Measurements from ENCODE around the gene TRIM56.
"Not testable (repeated sequence)": the region's sequence is repeated elsewhere in the genome, so short reads cannot be mapped to it uniquely, and the experiment has no call there.

TRIM56 gene

GRCh38 chr7:101096957-101097347 is 11.7 kb downstream of the TRIM56 start:
- ATAC-seq (ENCODE audit: low read depth), result no peak
- Mint-ChIP-seq H3K27me3 (peaks cover 4% of the 10 kb centered on the region), H3K27ac (no peak overlapping the region), H3K4me1 (peaks cover 13% of the 10 kb centered on the region), H3K4me3 (no peak overlapping the region), H3K36me3 (peaks cover 4% of the 10 kb centered on the region), H3K9me3 (no peaks in the 10 kb centered on the region)
- DNase-seq (ENCODE audit: low spot score in 2 of 2), result no peak

DNA sequence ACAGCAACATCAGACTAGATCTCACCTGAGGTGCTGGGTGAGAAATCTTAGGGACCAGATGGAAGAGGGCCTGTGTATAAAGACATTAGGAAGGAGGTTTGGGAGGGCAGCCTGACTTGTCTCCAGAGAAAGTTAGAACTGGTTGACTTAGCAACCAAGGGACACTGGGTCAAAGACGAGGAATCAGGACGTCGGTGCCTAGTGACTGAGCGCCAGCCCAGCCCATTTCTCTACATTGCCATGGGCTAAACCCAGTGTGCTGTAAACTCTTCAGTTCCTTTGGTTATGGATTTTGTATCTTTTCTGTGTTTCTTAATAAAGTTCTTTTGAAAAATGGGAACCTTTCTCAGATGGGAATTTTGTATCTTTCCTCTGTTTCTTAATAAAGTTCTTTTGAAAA is 12.3 kb downstream of the TRIM56 start:
- Mint-ChIP-seq H3K27ac (no peak overlapping the region), H3K4me3 (no peak overlapping the region), H3K27me3 (peaks cover 4% of the 10 kb centered on the region), H3K4me1 (peaks cover 13% of the 10 kb centered on the region), H3K36me3 (peaks cover 4% of the 10 kb centered on the region), H3K9me3 (no peaks in the 10 kb centered on the region)
- ATAC-seq (ENCODE audit: low read depth) (no peak), DNase-seq (ENCODE audit: low spot score in 2 of 2) (no peak)

GRCh38 chr7:101099969-101100781 is 14.9 kb downstream of the TRIM56 start:
- peaks cover 10% of the 10 kb centered on the region for H3K4me1 Mint-ChIP-seq
- DNase-seq (ENCODE audit: low spot score in 2 of 2) (no peak), ATAC-seq (ENCODE audit: low read depth) (no peak)
- no peaks in the 10 kb centered on the region for H3K9me3 Mint-ChIP-seq
- H3K27me3 Mint-ChIP-seq, result peaks cover 14% of the 10 kb centered on the region
- no peaks in the 10 kb centered on the region for H3K36me3 Mint-ChIP-seq
- no peak overlapping the region for H3K27ac Mint-ChIP-seq
- no peak overlapping the region for H3K4me3 Mint-ChIP-seq

GRCh38 chr7:101100858-101101847 is 15.9 kb downstream of the TRIM56 start:
- Mint-ChIP-seq H3K27ac (no peak overlapping the region), H3K36me3 (no peaks in the 10 kb centered on the region), H3K27me3 (peaks cover 14% of the 10 kb centered on the region), H3K4me3 (no peak overlapping the region), H3K9me3 (no peaks in the 10 kb centered on the region), H3K4me1 (peaks cover 7% of the 10 kb centered on the region)
- no peak for DNase-seq (ENCODE audit: low spot score in 2 of 2)
- no peak for ATAC-seq (ENCODE audit: low read depth)

DNA sequence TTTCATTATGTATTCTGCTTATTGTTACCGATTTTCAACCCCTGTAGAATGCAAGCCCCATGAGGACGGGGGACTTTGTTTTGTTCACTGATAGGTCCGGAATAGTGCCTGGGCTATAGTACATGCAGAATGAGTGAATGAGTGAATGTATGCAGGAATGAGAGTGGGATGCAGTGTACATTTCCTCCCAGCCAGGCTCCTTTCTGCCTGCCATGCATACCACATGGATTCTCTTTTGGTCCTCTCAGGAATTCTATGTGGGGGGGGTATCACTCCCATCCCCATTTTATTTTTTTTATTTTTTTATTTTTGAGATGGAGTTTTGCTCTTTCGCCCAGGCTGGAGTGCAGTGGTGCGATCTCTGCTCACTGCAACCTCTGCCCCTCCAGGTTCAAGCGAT is 16.7 kb downstream of the TRIM56 start:
- no peaks in the 10 kb centered on the region for H3K36me3 Mint-ChIP-seq
- H3K4me1 Mint-ChIP-seq, result peaks cover 4% of the 10 kb centered on the region
- no peak for DNase-seq (ENCODE audit: low spot score in 2 of 2)
- H3K27ac Mint-ChIP-seq, result no peak overlapping the region
- H3K9me3 Mint-ChIP-seq, result no peaks in the 10 kb centered on the region
- ATAC-seq (ENCODE audit: low read depth), result no peak
- H3K27me3 Mint-ChIP-seq, result peaks cover 14% of the 10 kb centered on the region
- H3K4me3 Mint-ChIP-seq, result no peak overlapping the region

DNA sequence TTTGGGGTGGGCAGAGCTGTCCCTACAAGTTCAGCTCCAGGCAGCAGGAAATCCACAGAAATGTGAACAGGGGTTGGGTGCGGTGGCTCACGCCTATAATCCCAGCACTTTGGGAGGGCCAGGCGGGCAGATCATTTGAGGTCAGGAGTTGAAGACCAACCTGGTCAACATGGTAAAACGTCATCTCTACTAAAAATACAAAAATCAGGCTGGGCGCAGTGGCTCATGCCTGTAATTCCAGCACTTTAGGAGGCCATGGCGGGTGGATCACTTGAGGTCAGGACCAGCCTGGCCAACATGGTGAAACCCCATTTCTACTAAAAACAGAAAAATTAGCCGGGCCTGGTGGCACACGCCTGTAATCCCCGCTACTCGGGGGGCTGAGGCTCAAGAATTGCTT is 18.4 kb downstream of the TRIM56 start:
- ATAC-seq (ENCODE audit: low read depth); H3K4me1 Mint-ChIP-seq; DNase-seq (ENCODE audit: low spot score in 2 of 2); H3K27ac Mint-ChIP-seq; H3K9me3 Mint-ChIP-seq; H3K36me3 Mint-ChIP-seq; H3K4me3 Mint-ChIP-seq: not testable (repeated sequence)
- peaks cover 21% of the 10 kb centered on the region for H3K27me3 Mint-ChIP-seq

- no peak for ATAC-seq (ENCODE audit: low read depth)
- no peak overlapping the region for H3K27ac Mint-ChIP-seq
These were observed 19.0 kb downstream of the TRIM56 start for GRCh38 chr7:101104193-101104713.

DNA sequence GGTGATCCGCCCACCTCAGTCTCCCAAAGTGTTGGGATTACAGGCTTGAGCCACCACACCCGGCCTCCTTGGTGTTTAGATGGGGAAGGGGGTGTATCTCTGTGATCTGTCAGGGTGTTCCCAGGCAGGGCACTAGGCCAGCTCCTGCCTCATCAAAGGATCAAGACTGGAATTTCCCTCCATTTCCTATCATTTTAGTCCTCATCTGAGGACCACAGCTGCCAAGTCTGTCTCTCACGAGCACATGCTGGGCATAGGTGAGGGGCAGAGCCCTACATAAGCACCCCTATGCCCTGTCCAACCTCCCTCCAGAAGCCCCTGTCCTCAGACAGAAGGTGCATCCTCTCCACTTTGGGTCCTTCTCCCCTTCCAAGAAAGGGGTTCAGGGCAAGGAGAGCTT is 19.5 kb downstream of the TRIM56 start:
- Mint-ChIP-seq H3K36me3 (no peaks in the 10 kb centered on the region), H3K9me3 (no peaks in the 10 kb centered on the region), H3K27ac (no peak overlapping the region), H3K4me1 (peaks cover 4% of the 10 kb centered on the region), H3K4me3 (no peak overlapping the region), H3K27me3 (peaks cover 23% of the 10 kb centered on the region)
- DNase-seq (ENCODE audit: low spot score in 2 of 2) (no peak), ATAC-seq (ENCODE audit: low read depth) (no peak)

More at GRCh38 chr7:101104193-101104713, 19.0 kb downstream of the TRIM56 start:
- H3K36me3 Mint-ChIP-seq, result no peaks in the 10 kb centered on the region
- H3K4me3 Mint-ChIP-seq, result no peak overlapping the region
- H3K4me1 Mint-ChIP-seq, result peaks cover 4% of the 10 kb centered on the region
- DNase-seq (ENCODE audit: low spot score in 2 of 2), result no peak
- no peaks in the 10 kb centered on the region for H3K9me3 Mint-ChIP-seq
- H3K27me3 Mint-ChIP-seq, result peaks cover 21% of the 10 kb centered on the region

GRCh38 chr7:101105248-101105647 is 20.0 kb downstream of the TRIM56 start:
- not testable (repeated sequence) for H3K4me1 Mint-ChIP-seq; DNase-seq (ENCODE audit: low spot score in 2 of 2); H3K4me3 Mint-ChIP-seq; ATAC-seq (ENCODE audit: low read depth); H3K9me3 Mint-ChIP-seq; H3K36me3 Mint-ChIP-seq; H3K27ac Mint-ChIP-seq
- H3K27me3 Mint-ChIP-seq, result peaks cover 22% of the 10 kb centered on the region

- Mint-ChIP-seq H3K36me3 (no peaks in the 10 kb centered on the region), H3K9me3 (no peaks in the 10 kb centered on the region), H3K27ac (no peak overlapping the region), H3K4me1 (no peaks in the 10 kb centered on the region), H3K27me3 (peaks cover 22% of the 10 kb centered on the region), H3K4me3 (no peak overlapping the region)
- no peak for ATAC-seq (ENCODE audit: low read depth)
- DNase-seq (ENCODE audit: low spot score in 2 of 2), result no peak
These were observed 21.1 kb downstream of the TRIM56 start for GRCh38 chr7:101106386-101106785.

DNA sequence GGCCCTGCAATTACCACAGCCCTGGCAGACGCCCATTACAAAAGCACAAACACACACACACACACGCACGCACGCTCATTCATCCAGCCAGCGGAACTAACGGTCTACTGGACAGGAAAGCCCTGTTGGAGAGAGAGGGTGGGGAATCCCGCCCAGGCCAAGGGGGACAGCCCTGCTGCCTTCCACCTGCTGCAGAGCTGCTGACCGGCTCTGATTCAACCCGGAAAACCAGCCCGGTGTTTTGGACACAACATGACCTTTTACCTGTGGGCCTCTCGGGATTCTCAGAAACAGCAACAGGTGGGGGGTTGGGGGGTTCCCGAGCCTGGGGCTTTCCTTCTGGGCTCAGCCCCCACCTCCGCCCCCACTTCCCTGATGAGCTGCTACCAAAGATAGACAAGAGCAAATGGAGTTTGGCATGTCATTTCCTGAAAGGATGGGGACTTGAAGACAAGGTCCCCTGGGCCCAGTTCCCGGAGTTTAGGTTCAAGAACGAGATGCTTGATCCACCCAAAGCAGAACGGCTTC is 23.1 kb downstream of the TRIM56 start:
- no peaks in the 10 kb centered on the region for H3K36me3 Mint-ChIP-seq
- no peak for ATAC-seq (ENCODE audit: low read depth)
- DNase-seq (ENCODE audit: low spot score in 2 of 2), result no peak
- H3K27me3 Mint-ChIP-seq, result peaks cover 19% of the 10 kb centered on the region
- H3K4me1 Mint-ChIP-seq, result no peaks in the 10 kb centered on the region
- H3K4me3 Mint-ChIP-seq, result no peak overlapping the region
- H3K9me3 Mint-ChIP-seq, result no peaks in the 10 kb centered on the region
- H3K27ac Mint-ChIP-seq, result no peak overlapping the region

GRCh38 chr7:101108961-101109360 is 23.7 kb downstream of the TRIM56 start:
- no peak for ATAC-seq (ENCODE audit: low read depth)
- no peak overlapping the region for H3K4me3 Mint-ChIP-seq
- no peak for DNase-seq (ENCODE audit: low spot score in 2 of 2)
- H3K9me3 Mint-ChIP-seq, result no peaks in the 10 kb centered on the region
- H3K27me3 Mint-ChIP-seq, result peaks cover 15% of the 10 kb centered on the region
- no peaks in the 10 kb centered on the region for H3K4me1 Mint-ChIP-seq
- H3K36me3 Mint-ChIP-seq, result no peaks in the 10 kb centered on the region
- H3K27ac Mint-ChIP-seq, result no peak overlapping the region

GRCh38 chr7:101109368-101109767 is 24.1 kb downstream of the TRIM56 start:
- H3K9me3 Mint-ChIP-seq, result no peaks in the 10 kb centered on the region
- H3K27me3 Mint-ChIP-seq, result peaks cover 15% of the 10 kb centered on the region
- no peak overlapping the region for H3K27ac Mint-ChIP-seq
- no peaks in the 10 kb centered on the region for H3K36me3 Mint-ChIP-seq
- no peaks in the 10 kb centered on the region for H3K4me1 Mint-ChIP-seq
- DNase-seq (ENCODE audit: low spot score in 2 of 2) (no peak), ATAC-seq (ENCODE audit: low read depth) (no peak)
- no peak overlapping the region for H3K4me3 Mint-ChIP-seq

- Mint-ChIP-seq H3K9me3 (no peaks in the 10 kb centered on the region), H3K36me3 (no peaks in the 10 kb centered on the region)
These were observed 26.0 kb downstream of the TRIM56 start for GRCh38 chr7:101111261-101111660.

More at GRCh38 chr7:101111261-101111660, 26.0 kb downstream of the TRIM56 start:
- DNase-seq (ENCODE audit: low spot score in 2 of 2) (no peak), ATAC-seq (ENCODE audit: low read depth) (no peak)
- Mint-ChIP-seq H3K4me1 (no peaks in the 10 kb centered on the region), H3K4me3 (no peak overlapping the region), H3K27me3 (peaks cover 13% of the 10 kb centered on the region), H3K27ac (no peak overlapping the region)
